AG09319 (cell line): ENCODE results near the gene C18orf63.

Experiments
- DNase-seq: peaks from one replicate; pipeline ENCODE4 v3.0.0-alpha.2; 2010; ENCODE audit warnings: low read depth; ENCODE audit errors: extremely low read depth
- TF ChIP-seq, protein P1 (sequence below): IDR thresholded peaks from 2 replicates; pipeline ENCODE4 v1.5.1; 2011; ENCODE audit warnings: low read depth, mild to moderate bottlenecking, inconsistent platforms, low read length, moderate library complexity

C18orf63 gene

DNA sequence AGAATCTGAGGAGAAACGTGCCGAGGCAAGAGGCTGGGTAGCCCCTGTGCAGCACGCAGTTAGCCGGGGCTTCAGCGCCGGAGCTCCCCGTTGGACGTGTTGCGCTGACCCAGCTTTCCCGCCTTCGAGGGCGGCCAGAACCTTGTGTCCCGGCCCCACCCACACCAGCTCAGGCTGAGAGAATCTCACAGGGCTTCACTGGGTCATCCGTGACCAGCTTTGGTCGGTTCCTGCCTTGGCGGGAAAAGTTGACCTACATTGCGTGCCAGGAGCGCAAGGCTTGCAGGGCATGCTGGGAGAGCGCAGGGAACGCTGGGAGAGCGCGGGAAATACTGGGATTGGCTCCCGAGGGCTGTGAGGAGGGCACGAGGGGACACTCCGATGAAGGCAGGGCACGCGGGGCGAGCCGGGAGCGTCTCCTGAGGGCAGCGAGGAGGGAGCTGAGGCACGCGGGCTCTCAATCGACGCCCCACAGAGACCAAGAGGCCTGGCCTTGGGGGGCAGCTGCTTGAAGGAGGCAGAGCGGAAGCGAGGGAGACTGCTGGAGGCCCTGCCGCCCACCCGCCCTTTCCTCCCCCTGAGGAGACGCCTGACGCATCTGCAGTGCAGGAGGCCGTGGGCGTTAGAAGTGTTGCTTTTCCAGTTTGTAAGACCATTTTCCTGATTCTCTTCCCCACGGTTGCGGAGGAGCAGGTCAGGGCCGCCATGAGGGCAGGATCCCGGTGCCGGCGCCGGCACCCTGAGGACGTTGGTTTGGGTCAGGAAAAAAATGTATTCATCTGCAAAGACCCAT lies at the start of gene C18orf63:
Gene C18orf63 (plus strand): TSS at position 376 of the 793 bp plus-strand sequence. CDS start 2,027 bp downstream, outside the sequence.
- TF ChIP-seq, protein P1, sequence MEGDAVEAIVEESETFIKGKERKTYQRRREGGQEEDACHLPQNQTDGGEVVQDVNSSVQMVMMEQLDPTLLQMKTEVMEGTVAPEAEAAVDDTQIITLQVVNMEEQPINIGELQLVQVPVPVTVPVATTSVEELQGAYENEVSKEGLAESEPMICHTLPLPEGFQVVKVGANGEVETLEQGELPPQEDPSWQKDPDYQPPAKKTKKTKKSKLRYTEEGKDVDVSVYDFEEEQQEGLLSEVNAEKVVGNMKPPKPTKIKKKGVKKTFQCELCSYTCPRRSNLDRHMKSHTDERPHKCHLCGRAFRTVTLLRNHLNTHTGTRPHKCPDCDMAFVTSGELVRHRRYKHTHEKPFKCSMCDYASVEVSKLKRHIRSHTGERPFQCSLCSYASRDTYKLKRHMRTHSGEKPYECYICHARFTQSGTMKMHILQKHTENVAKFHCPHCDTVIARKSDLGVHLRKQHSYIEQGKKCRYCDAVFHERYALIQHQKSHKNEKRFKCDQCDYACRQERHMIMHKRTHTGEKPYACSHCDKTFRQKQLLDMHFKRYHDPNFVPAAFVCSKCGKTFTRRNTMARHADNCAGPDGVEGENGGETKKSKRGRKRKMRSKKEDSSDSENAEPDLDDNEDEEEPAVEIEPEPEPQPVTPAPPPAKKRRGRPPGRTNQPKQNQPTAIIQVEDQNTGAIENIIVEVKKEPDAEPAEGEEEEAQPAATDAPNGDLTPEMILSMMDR: no peak
- DNase-seq: no peak

DNA sequence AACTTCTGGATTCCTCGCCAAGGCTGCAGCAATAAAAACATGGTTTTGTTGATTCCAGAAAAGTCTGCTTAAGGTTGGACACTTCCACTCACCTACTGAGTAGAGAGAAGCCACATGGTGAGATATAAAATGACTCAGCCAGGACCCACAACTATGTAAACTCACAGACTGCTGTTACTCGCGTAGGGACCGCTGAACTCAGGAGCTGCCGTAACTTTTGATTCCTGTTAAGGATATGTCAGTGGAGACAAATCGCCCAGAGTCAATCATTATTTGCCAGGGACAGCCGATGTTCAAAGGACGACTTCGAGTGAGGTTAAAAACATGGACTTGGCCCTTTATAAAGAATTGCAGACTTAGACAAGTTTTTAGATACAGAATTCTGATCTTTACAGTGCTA lies 49.5 kb upstream of the C18orf63 start:
- TF ChIP-seq, protein P1: no peak
- DNase-seq: no peak

DNA sequence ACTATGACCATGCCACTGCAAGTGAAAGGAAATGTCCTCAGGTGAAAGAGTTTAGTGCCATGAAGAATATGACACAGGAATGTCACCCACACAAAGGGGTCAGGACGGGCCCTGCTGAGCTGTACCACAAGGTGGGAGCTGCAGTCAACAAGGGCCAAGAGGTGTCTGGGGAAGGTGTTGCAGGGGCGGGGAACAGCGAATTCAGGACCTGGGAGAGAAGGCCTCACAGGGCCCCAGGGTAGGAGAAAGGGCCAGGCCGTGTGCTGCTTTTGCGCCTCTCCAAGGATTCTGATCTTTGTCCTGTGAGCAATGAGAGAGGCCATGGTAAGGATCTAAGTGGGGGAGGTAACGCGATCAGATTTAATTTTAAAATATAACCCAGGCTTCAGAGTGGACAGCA lies 47.5 kb upstream of the C18orf63 start:
- TF ChIP-seq, protein P1: no peak
- no peak for DNase-seq

DNA sequence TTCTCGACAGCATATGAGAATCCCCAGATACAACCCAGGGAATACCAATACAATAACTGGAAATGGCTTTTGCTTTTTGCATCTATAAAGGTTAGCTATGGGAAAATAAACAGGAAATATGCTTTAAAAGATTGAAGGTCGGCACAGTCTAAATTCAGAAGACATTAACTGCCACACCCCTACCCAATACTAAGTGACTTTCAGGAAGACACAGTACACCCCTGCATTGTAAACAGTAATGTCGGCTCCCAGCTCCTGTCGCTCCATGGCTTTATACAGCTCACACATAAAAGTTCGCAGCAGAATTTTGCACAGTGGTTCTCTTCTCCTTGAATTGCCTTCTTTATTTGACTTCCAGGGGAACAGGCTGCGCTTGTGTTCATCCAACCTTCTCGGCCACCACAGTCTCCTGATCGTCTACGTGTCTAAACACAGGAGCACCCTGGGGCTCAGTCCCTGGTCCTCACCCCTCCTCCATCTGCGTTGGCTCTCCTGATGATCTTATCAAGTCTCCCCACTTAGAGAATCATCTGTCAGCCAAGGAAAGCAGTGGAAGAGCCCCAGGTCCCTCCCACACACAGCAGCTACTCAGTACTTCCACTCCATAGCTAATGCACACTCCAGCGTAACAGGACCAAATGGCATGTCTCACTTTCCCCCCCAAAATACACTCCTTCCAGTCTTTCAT lies 46.6 kb upstream of the C18orf63 start:
- TF ChIP-seq, protein P1: no peak
- DNase-seq: no peak

DNA sequence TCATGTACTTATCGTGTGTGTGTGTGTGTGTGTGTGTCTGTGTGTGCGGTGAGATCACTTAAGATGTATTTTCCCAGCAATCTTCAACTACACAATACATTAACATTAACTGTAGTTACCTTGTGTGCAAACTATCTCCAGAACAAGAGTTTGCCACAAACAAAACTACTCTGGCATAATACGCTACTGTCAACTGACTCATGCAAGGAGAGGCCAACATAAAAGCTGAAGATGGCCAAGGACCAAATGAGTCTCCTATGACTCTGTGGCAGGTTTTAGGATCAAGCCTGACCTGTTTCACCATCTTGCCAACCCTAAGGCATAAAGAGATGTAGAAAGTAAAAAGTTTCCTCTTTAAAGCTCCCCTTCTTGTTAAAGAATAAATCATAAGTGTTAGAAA lies 44.0 kb upstream of the C18orf63 start:
- TF ChIP-seq, protein P1: no peak
- DNase-seq: no peak

DNA sequence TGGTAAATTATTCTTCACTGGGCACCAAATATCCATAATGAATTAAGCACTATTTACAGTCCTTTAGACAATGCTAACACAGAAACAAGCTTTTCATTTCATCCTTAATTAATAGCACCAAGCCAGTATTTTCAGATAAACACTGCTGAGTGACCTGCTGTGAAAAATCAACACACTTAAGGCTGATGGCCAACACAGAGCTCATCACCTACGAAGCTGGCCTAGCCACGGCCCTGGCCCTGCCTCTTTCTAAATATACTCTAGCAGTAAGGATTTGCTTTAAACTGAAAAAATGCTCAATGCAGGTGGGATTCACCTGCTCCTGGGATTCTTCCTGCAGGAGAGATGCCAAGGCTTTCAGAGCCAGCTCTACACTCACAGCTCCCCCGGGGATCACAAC lies 42.2 kb upstream of the C18orf63 start:
- TF ChIP-seq, protein P1: no peak
- no peak for DNase-seq

DNA sequence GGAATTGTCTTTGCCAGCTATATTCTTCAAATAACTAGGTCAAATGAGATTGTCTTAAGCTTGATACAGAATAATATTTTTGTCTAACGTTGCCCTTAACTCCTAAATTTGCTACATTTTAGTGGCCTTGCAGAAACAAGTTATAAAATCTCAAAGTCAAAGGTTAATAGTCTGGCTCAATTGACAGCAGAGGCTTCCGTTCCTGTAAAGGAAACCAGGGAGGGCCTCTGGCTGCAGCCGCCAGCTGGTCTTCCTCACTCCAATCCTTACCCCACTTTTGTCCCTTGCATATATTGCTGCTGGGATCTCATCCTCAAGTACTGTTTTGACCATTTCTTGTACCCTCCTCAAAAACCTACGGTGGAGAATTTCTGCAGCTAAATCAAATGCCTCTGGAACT lies 40.9 kb upstream of the C18orf63 start:
- DNase-seq: no peak
- TF ChIP-seq, protein P1: no peak
